AML-193 (cell line): ENCODE measurements around the gene GMNC.

Experiments
- DNase-seq, 2 experiments: peaks; one replicate each; lab custom pipeline; 2025; lab: John Stamatoyannopoulos, UW

Gene GMNC

DNA sequence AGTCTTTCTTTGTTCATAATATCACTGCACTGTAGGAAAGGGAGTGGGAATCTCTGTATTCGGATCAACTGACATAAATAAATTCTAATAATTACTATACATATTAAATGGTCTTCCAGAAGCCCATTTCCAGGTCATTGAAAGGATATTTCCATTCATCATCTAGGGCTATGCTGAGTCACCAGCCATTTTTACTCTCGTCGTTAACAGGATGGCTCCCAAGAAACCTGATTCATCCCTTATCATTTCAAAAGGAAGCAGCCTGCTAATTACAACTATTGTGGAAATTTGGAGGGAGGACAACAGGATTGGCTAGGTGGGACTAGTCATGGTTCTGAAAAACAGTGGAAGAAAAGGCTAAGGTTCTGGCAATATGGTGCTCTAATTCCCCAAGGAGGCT lies 13.6 kb downstream of the GMNC start:
- no peak for DNase-seq

DNA sequence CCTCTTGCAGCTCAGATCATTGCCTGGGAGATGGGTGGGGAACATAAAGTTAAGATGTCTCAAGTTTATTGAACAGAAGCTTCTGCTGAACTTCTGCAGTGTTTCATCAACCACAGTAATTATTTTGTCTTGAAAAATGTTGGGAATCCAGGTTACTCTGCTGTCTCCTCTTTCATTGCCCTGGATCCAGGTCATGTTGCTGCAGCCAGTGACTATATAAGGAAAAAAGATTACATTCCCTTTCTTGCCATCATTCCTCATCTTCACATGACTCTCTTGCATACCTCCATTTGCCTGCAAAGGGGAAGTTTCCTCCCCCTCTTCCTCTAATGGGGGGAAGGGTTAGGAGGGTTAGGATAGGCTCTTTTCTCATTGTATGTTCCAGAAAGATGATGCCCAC lies 15.1 kb downstream of the GMNC start:
- DNase-seq, result no peak

DNA sequence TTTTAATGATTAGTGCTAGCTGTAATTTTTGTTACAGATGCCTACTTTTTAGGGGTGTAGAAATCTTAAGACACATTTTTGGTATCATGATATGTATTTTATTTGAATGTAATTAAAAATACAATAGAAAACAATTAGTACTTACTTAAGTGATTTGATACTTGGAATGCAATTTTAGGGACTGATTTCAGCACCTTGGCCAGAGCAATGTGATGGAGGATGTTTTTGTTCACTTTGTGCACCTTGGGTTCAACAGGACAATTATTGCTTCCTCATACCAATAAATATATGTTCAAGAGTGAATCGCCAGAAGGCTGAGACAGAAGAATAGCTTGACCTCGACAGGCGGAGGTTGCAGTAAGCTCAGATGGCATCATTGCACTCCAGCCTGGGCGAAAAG lies 22.3 kb downstream of the GMNC start:
- no peak for DNase-seq

GRCh38 chr3:190831225-190831624 lies 31.3 kb downstream of the GMNC start:
- no peak for DNase-seq

- DNase-seq, result no peak
These were observed 32.5 kb downstream of the GMNC start for GRCh38 chr3:190830031-190830430.

GRCh38 chr3:190826018-190826417 lies 36.5 kb downstream of the GMNC start:
- no peak for DNase-seq

GRCh38 chr3:190825386-190826016 lies 37.0 kb downstream of the GMNC start:
- DNase-seq, result no peak

GRCh38 chr3:190811775-190812480 lies 50.6 kb downstream of the GMNC start:
- peak; percentile 63 to 72 for DNase-seq

- DNase-seq, result no peak
These were observed 51.5 kb downstream of the GMNC start for GRCh38 chr3:190810957-190811356.

GRCh38 chr3:190809351-190809750 lies 53.1 kb downstream of the GMNC start:
- no peak for DNase-seq

GRCh38 chr3:190807719-190808375 lies 54.6 kb downstream of the GMNC start:
- DNase-seq, result no peak
